ENCODE results near the gene B3GNT7.

B3GNT7 gene

GRCh38 chr2:231367178-231367577 is 28.3 kb upstream of the B3GNT7 start:
- no peak for DNase-seq (ENCODE audit: low read depth)
- no peak overlapping the region for H3K4me3 ChIP-seq (ENCODE audit: low read depth, low read length)
- no peak for TF ChIP-seq CTCF (IDR thresholded peaks at IDR 0.05; ENCODE audit: low read depth, low read length, missing control alignments)

GRCh38 chr2:231369580-231370428 is 25.7 kb upstream of the B3GNT7 start:
- no peak overlapping the region for H3K4me3 ChIP-seq (ENCODE audit: low read depth, low read length)
- no peak for TF ChIP-seq CTCF (IDR thresholded peaks at IDR 0.05; ENCODE audit: low read depth, low read length, missing control alignments)
- DNase-seq (ENCODE audit: low read depth) = no peak

- TF ChIP-seq CTCF (IDR thresholded peaks at IDR 0.05; ENCODE audit: low read depth, low read length, missing control alignments) = no peak
- H3K4me3 ChIP-seq (ENCODE audit: low read depth, low read length) = no peak overlapping the region
- no peak for DNase-seq (ENCODE audit: low read depth)
Observed at GRCh38 chr2:231370429-231370748, 25.1 kb upstream of the B3GNT7 start.

DNA sequence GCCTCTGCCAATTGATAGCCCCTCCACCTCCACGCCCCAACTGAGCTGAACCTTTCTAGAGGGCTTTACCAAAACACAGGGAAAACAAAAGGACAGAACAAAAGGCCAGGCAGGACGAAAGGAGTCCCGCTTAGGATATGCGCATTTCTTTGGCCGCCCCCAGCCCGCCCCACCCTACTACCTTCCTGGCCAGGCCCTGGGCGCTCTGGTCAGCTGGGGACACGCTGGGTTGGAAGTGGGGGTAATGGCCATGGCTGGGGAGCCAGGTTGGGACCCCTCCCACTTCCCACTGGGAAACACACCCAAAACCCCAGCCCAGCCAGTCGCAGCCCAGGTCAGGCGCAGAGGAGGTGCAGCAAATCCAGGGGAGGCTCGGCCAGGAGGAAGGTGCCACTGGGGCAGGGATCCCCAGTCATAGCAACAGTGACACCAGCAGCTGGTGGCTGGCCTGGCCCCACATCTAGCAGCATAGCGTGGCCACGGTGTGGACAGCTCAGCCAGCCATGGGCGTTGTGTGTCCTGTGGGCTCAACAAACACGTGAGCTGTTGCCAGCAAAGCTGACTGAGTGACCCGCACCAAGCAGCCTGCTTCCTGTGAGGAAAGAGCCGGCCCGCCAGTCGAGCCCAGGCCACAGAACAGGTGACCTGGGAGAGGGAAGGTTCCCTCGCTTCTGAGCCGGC is 24.6 kb upstream of the B3GNT7 start:
- no peak for TF ChIP-seq CTCF (IDR thresholded peaks at IDR 0.05; ENCODE audit: low read depth, low read length, missing control alignments)
- DNase-seq (ENCODE audit: low read depth) = no peak
- H3K4me3 ChIP-seq (ENCODE audit: low read depth, low read length) = no peak overlapping the region

DNA sequence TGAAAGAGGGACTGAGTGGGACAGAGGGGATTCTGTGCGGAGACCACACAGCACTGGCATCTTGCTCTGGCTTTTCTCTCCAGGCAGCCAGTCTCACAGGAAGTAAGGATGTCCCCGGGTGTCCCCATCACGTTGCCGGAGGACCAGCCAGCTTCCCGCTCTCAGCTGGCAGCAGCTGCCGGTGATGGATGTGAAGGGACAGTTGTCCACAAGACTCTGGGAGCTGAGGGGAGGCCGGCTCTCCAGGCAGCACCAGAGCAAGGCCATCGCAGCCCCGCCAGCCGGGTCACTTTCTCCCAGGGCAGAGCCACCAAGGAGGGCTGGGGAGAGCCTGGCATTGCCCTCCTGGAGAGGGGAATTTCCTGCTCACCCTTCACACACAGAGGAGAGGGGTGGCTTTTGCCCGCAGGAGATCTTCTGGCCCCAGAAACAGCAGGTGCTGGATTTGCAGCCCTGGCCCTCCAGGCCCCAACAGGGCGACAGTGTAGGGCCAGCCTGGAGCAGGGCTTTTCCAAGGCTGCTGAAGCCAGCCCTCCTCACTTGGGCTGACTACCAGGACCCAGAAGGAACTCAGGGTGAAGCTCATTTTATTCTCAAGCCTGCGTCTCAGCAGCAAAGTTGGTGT is 24.0 kb upstream of the B3GNT7 start:
- no peak for TF ChIP-seq CTCF (IDR thresholded peaks at IDR 0.05; ENCODE audit: low read depth, low read length, missing control alignments)
- no peak for DNase-seq (ENCODE audit: low read depth)
- H3K4me3 ChIP-seq (ENCODE audit: low read depth, low read length) = no peak overlapping the region

GRCh38 chr2:231372326-231372725 is 23.2 kb upstream of the B3GNT7 start:
- no peak for TF ChIP-seq CTCF (IDR thresholded peaks at IDR 0.05; ENCODE audit: low read depth, low read length, missing control alignments)
- no peak for DNase-seq (ENCODE audit: low read depth)
- no peak overlapping the region for H3K4me3 ChIP-seq (ENCODE audit: low read depth, low read length)

Measured in GM12864 (cell line).